ENCODE measurements around the gene GSE1. TPM values are rescaled to one million over a fixed set of nuclear protein-coding genes. Genes with fewer than 3 reads are reported as not detected.
A peak's percentile ranks its signal among the peaks of the same experiment; 100 is the strongest.

Gene GSE1
- total RNA-seq, 6 donors from 2014 or later: 80.2 to 332 (median 90.8) TPM

DNA sequence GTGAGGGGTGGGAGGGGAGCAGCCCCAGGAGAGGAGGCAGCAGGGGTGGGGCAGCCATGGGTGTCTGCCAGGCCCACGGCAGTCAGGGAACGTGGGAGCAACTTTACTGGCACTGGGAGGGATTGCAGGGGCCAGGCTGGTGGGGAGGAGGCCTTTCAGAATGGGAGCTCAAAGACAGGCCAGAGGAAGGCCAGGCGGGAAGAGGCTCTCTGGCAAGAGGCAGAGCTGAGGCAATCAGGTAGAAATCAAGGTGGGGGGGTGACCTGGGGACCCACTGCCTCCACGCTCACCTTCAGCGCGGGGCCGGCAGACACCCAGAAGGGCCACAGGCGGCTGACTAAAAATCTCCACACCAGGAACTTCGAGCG lies 11.9 kb upstream of the GSE1 start:
- no peak overlapping the region for H3K27ac ChIP-seq
- no peaks in the 10 kb centered on the region for H3K27me3 ChIP-seq
- H3K9me3 ChIP-seq: no peaks in the 10 kb centered on the region
- H3K4me3 ChIP-seq: no peak overlapping the region
- peaks cover 20 to 36% (median 25%) of the 10 kb centered on the region in 4 donors for H3K4me1 ChIP-seq
- no peaks in the 10 kb centered on the region for H3K36me3 ChIP-seq
- no peak for DNase-seq
- ATAC-seq (ENCODE audit: low FRiP score in 2 of 2): no peak
- TF ChIP-seq EP300 (IDR thresholded peaks at IDR 0.05): no peak
- no peak for TF ChIP-seq POLR2AphosphoS5 (IDR thresholded peaks at IDR 0.05)
- no peak for TF ChIP-seq POLR2A (IDR thresholded peaks at IDR 0.05)
- TF ChIP-seq, protein P1, sequence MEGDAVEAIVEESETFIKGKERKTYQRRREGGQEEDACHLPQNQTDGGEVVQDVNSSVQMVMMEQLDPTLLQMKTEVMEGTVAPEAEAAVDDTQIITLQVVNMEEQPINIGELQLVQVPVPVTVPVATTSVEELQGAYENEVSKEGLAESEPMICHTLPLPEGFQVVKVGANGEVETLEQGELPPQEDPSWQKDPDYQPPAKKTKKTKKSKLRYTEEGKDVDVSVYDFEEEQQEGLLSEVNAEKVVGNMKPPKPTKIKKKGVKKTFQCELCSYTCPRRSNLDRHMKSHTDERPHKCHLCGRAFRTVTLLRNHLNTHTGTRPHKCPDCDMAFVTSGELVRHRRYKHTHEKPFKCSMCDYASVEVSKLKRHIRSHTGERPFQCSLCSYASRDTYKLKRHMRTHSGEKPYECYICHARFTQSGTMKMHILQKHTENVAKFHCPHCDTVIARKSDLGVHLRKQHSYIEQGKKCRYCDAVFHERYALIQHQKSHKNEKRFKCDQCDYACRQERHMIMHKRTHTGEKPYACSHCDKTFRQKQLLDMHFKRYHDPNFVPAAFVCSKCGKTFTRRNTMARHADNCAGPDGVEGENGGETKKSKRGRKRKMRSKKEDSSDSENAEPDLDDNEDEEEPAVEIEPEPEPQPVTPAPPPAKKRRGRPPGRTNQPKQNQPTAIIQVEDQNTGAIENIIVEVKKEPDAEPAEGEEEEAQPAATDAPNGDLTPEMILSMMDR (IDR thresholded peaks at IDR 0.05): no peak
- WGBS, 2 donors: 85 to 87% methylated on average over 10 of the region's 10 CpGs

DNA sequence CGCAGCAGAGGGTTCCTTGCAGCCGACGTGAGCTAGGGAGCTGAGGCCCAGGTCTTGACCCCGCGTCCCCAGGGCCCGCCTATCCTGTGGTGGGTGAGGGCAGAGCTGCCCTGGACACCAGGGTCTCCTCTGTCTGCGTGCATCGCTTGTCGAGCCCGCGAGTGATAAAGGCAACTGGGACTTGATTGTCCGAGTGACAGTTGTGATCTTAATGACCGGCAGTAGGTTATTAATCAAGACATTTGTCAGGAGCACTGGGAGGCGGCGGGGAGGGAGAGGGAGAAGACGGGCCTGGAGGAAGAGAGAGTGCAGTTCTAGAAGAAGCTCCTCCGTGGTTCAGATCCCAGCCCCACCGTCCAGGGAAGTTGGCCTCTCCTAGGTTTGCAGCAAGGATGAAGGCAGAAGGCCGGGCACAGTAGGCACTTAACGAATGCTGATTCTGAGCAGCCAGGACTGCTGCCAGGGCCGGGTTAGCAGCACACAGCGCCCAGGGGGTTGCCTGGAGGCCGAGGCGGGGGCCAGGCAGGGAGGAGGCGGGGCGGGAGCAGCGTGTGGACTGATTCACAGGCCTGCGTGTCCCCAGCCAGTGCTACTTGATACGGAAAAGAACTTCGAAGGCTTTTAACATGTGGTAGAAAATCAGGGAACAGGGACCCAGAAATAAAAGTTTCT lies 11.3 kb upstream of the GSE1 start:
- WGBS, 2 donors: 76 to 77% methylated on average over 29 to 30 of the region's 30 CpGs
- H3K9me3 ChIP-seq: no peaks in the 10 kb centered on the region
- H3K4me3 ChIP-seq: no peak overlapping the region
- H3K27ac ChIP-seq: peak overlapping the region in 1 of 4 donors; percentile 27
- no peaks in the 10 kb centered on the region for H3K36me3 ChIP-seq
- peaks cover 26 to 42% (median 31%) of the 10 kb centered on the region in 4 donors for H3K4me1 ChIP-seq
- ATAC-seq (ENCODE audit: low FRiP score in 2 of 2) (no peak), DNase-seq (no peak)
- TF ChIP-seq POLR2A (IDR thresholded peaks at IDR 0.05) (no peak), EP300 (IDR thresholded peaks at IDR 0.05) (no peak)
- no peaks in the 10 kb centered on the region for H3K27me3 ChIP-seq

DNA sequence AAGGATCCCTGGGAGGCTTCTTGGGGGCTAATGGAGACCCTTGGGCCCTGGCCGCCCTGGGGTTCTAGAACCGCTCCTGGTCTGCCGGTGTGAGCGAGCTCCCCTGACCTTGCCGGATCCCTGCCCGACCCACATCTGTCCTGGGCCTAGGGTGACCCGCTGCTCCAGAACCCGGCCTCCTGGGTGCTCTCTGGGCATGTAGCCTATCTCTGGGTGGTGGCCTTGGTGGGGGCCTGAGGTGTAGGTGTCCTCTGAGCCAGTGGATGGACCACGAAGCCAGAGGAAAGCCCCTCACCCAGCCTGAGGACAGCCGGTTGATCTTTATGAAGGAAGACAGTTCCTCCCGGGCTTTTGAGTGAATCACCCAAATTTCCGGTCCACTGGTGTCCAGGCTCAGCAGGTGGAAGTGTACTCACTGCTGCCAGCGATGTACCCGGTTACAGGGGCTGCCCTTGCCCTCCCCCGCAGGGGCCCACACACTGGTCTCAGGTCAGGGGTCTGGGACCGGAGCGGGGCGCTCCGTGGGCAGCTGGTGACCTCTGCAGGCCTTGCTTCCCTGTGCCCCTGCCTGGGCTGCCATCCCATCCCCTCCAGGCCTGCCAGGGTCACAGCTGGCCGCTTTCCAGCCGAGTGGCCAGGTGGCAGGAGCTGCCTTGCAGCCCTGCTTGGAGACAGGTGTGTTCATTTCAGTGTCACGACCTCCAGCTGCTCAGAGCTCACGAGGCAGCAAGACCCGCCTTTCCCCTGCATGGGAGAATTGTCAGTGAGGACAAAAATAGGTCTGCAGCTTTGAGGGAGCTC lies 10.5 kb upstream of the GSE1 start:
- no peak for TF ChIP-seq POLR2AphosphoS5 (IDR thresholded peaks at IDR 0.05)
- TF ChIP-seq EP300 (IDR thresholded peaks at IDR 0.05): no peak
- TF ChIP-seq, protein P1 (IDR thresholded peaks at IDR 0.05): no peak
- TF ChIP-seq POLR2A (IDR thresholded peaks at IDR 0.05): no peak
- H3K4me1 ChIP-seq: peaks cover 33 to 49% (median 39%) of the 10 kb centered on the region in 4 donors
- no peaks in the 10 kb centered on the region for H3K36me3 ChIP-seq
- H3K27ac ChIP-seq: peak overlapping the region in 1 of 4 donors; percentile 27
- DNase-seq (no peak), ATAC-seq (ENCODE audit: low FRiP score in 2 of 2) (no peak)
- H3K27me3 ChIP-seq: no peaks in the 10 kb centered on the region
- WGBS, 2 donors: 85 to 93% methylated on average over 10 to 18 of the region's 24 CpGs
- no peak overlapping the region for H3K4me3 ChIP-seq
- H3K9me3 ChIP-seq: no peaks in the 10 kb centered on the region

DNA sequence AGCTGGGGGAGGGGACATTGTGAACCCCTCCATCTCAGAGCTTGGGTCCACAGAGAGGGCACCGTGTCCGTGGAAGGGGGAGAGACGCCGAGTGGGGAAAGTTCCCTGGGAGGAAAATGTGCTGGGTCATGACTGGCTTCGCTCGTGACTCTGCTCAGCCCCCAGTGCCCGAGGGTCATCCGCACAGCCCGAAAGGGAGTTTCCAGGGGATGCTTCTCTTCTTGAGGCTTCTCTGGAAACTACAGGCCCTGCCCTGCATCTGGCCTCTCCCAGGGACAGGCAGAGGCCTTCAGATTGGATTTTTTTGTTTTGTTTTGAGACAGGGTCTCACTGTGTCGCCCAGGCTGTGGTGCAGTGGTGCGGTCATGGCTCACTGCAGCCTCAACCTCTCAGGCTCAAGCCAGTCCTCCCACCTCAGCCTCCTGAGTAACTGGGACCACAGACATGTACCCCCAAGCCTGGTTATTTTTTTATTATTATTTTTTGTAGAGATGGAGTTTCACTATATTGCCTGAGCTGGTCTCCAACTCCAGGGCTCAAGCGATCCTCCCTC lies 9.8 kb upstream of the GSE1 start:
- Histone ChIP-seq H3K27me3 (no peaks in the 10 kb centered on the region), H3K4me1 (peaks cover 40 to 56% (median 45%) of the 10 kb centered on the region in 4 donors), H3K27ac (no peak overlapping the region), H3K36me3 (no peaks in the 10 kb centered on the region), H3K9me3 (no peaks in the 10 kb centered on the region), H3K4me3 (no peak overlapping the region)
- ATAC-seq (ENCODE audit: low FRiP score in 2 of 2) (no peak), DNase-seq (no peak)
- TF ChIP-seq, protein P1 (IDR thresholded peaks at IDR 0.05): no peak
- TF ChIP-seq EP300 (IDR thresholded peaks at IDR 0.05) (no peak), POLR2A (IDR thresholded peaks at IDR 0.05) (no peak), POLR2AphosphoS5 (IDR thresholded peaks at IDR 0.05) (no peak)
- WGBS, 2 donors: 71 to 93% methylated on average over 3 to 9 of the region's 12 CpGs

DNA sequence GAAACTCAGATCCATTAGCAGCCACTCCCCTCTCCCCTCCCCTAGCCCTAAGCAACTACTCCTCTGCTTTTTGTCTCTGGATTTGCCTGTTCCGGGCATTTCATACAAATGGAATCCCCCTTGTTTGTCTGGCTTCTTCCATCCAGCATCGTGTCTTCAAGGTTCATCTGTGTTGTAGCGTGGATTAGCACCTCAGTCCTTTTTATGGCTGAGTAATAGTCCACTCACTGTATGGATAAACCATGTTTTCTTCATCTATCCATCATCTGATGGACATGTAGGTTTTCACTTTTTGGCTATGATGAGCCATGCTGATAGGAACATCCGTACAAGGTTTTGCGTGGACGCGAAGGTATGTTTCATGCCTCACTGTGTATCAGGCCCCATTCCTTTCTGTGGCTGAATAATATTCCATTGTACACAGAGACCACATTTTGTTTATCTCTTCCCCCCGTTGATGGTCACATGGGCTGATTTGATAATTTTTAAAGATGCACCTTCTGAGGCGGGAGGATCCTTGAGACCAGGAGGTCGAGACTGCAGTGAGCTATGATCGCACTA lies 8.9 kb upstream of the GSE1 start:
- H3K27ac ChIP-seq: no peak overlapping the region
- ATAC-seq (ENCODE audit: low FRiP score in 2 of 2) (no peak), DNase-seq (no peak)
- WGBS, 2 donors: 93 to 96% methylated on average over 10 to 11 of the region's 11 CpGs
- H3K36me3 ChIP-seq: no peaks in the 10 kb centered on the region
- no peak overlapping the region for H3K4me3 ChIP-seq
- no peaks in the 10 kb centered on the region for H3K27me3 ChIP-seq
- no peak for TF ChIP-seq EP300 (IDR thresholded peaks at IDR 0.05)
- no peak for TF ChIP-seq POLR2AphosphoS5 (IDR thresholded peaks at IDR 0.05)
- TF ChIP-seq, protein P1 (IDR thresholded peaks at IDR 0.05): no peak
- TF ChIP-seq POLR2A (IDR thresholded peaks at IDR 0.05): no peak
- H3K4me1 ChIP-seq: peaks cover 44 to 56% (median 48%) of the 10 kb centered on the region in 4 donors
- H3K9me3 ChIP-seq: no peaks in the 10 kb centered on the region
